EL (cell line): Measurements from ENCODE around the gene LRRC63.

Experiments used
- DNase-seq: peaks from one replicate; pipeline ENCODE4 v3.0.0-alpha.2; 2016

LRRC63 gene

DNA sequence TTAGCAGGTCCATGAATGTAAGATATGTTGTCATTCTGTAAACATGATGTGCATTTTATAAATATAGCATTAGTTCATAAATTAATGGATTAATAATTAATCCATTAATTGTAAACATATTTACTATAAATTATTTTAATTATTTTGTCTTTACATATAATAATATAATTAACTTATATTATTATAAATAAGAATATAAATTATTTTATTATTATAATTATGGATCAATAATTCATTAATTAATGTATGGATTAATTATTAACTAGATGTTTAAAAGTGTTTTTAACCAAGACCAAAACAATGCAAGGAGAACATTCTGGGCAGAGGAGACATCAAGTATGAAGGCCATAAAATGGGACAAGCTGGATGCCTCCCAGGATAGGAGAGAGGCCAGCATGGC lies 103.3 kb downstream of the LRRC63 start:
- DNase-seq, result no peak

DNA sequence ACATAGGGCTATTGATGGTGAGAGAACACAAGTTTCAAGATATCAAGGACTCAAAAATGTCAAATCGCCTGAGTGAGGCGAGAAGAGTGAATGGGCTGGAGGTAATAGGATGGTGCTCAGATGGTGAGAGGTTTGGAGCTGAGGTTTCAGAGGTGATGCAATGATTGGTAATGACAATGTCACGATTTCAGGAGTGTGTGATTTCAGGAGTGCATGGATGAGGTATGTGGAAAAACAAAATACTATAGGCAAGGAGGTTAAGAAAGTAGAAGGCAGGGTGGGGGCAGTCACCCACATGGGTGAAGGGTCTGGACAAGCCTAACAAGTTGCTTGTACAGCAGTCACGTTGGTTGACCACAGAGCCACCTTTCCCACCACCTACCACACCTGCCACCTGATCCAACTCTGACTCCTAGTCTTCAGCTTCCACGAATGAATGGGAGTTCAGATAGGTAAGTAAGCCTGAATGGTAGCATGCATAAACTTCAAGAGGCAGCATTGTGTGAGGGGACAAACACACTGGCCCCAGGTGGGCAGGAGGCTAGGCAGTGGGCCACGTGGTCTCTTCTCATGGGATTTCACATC lies 103.9 kb downstream of the LRRC63 start:
- no peak for DNase-seq

DNA sequence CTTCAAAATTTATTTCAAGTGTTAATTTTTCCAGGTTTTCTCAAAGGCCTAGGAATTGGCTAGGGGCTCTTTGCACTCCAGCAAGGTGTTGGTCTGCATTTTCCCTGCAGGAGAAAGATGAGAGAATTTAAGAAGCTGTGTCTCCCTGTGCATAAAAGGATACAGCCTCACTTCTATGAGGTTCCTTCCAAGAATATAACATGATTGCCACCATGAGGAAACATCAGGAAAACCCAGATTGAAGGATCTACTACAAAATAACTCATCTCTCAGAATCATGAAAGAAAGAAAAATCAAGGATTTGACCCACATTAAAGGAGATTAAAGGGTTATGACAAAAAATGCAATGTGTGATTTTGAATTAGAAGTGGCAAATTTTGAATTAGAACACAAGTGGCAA lies 105.4 kb downstream of the LRRC63 start:
- DNase-seq, result no peak

DNA sequence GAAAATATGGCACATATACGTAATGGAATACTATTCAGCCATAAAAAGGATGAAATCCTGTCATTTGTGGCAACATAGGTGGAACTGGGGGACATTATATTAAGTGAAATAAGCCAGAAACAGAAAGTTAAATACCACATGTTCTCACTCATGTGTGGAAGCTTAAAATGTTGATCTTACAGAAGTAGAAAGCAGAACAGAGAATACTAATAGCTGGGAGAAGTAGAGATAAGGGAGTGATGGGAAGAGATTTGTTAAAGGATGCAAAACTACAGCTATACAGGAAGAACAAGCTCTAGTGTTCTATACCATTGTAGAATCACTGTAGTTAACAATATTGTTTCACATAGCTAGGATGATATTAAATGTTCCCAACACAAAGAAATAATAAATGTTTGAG lies 107.3 kb downstream of the LRRC63 start:
- no peak for DNase-seq

DNA sequence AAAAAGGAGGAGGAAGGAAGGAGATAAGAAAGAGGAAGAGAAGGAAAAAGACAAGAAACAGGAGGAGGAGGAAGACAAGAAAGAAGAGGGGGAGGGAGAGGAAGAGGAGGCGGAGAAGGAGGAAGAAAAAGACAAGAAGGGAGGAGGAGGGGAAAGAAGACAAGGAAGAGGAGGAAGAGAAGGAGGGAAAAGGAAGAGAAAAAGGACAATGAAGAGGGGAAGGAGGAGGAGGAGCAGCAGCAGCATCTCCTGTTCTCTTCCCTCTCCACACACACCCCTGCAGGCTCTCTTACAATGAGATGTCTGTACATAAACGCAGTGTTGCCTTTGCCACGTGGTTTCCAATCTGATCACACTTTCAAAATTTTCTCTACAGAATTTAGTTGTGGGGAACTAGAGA lies 108.7 kb downstream of the LRRC63 start:
- DNase-seq, result no peak

DNA sequence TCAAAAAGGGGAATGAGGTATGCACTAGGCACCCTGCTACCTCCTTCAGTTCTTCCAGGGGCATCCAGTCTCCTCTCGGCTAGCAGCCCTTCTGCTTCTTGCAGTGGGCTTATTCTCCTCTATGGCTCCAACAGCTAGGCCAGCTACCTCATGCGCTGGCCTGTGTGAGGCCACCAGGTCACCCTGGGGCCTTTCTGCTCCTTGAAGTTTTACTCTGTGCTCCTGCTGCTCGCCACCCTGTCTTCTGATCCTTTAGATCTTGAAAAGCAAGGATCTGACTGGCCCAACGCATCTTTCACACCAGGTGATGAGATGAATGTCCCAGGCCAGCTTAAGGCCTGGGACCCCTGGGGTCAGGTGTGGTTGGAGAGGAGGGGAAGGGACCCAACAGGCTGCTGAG lies 109.1 kb downstream of the LRRC63 start:
- DNase-seq, result no peak

DNA sequence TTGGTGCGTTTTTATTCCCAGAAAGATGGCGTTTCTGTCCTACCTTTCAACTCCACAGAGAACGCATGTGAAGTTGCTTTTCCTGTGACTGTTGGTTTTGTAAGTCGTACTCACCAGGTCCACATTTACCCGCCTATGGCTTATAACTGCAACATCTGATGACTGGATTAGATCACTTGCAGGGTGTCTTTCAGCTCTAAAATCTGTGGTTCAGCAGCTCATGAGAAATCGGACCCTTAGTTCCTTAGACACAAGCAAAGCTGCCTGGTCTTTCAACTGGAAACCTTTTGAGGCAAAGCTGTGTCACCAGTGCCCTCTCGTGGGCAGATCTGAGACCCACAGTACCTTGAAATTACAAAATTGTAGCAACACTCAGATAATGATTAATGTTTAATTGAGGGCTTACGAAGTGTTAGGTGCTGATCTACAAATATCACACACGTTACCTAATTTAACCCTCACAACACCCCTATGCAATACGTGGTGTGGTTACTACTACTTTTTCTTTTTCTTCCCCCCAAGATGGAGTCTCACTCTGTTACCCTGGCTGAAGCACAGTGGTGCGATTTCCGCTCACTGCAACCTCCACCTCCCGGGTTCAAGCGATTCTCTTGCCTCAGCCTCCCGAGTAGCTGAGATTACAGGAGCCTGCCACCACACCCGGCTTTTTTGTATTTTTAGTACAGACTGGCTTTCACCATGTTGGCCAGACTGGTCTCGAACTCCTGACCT lies 109.9 kb downstream of the LRRC63 start:
- DNase-seq, result peak; percentile 61

DNA sequence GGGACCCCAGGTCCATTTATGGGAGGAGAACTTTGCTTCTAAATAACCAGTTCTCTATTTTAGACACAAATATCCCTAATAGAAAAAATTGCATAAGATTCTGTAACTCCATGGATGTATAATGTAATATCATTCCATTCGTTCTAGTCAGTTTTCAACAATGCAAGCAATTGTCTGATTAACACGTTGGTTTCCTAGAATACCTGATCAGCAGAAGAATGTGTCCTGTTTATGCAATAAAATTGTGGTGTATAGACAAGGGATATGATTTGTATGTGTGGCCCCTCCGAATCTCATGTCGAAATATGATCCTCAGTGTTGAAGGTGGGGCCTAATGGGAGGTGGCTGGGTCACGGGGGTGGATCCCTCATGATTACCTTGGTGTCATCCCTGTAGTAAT lies 113.2 kb downstream of the LRRC63 start:
- DNase-seq, result peak; percentile 5
